G401 (cell line): Measurements from ENCODE around the gene DAB1. TPM values are rescaled to one million over a fixed set of nuclear protein-coding genes. Genes with fewer than 3 reads are reported as not detected.

Experiments used
- DNase-seq: peaks from one replicate; pipeline ENCODE4 v3.0.0-alpha.2; 2015; ENCODE audit warnings: low spot score
- in situ Hi-C: cut with HindIII; loops from 2 replicates; pipeline ENCODE4 v1.10.0; 2016; ENCODE audit warnings: low sequenced_read_pairs, mixed read lengths
- total RNA-seq: library from RNA; depleted of rRNA; stranded (reverse); fragments of >200 nt; shearing (Covaris generic); gene quantifications from 2 replicates; pipeline ENCODE4 v1.2.3, GENCODE V29; 2014

DAB1 gene
- total RNA-seq, 1 experiment from 2014 or later = not detected

DNA sequence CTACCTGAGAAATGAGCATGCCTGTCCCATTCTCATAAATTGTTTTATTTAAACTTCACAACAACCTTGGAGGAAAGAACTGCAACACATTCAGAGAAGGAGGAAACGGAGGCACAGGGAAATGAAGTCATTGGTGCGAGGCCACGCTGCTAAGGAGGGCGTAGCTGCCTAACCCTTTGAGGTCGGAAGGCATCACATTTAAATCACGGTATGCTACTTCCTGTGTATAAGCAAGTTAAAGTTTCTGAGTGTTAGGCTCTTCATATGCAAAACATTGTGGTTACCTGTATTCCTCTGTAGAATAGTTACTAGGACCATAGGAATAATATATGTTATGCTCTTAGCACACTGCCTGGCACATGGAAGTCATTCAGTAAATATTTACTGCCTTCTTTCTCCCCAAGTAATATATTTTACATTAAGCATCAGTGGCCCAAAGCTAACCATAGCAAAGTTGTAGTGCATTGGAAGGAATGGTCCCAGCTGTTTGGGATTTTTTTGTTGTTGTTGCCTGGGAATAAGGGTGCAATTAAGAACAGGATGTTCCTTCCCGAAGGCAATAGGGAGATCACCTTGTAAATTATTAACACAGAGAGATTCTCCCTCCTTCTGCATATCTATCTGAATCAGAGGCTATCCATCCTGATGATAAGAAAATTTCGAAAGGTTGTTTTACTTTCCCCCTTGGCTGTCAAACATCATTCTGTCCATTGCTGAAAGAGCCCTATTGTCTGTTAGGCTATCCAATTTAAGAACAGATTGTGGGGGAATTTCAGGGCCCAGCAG lies 265.8 kb downstream of the DAB1 start:
- DNase-seq = no peak
- in situ Hi-C loops = no loop called here

DNA sequence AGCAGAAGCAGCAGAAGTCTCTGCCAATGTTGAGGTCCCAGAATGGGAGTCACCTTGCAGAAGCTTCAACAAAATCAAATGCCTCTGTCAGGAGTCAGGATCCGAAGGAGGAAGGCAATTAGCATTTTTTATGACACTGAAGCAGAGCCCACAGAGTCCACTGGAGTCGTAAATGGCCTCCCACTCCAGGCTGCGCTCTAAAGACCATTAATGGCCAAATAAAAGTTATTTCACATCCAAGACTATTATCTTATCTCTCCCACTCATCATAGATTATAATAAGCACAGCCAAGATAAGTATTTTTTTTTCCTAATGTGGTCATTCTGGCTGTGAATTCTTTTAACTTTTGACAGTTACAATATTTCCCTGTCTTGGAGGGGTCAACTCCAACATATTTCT lies 267.0 kb downstream of the DAB1 start:
- DNase-seq = no peak
- in situ Hi-C loops = no loop called here

DNA sequence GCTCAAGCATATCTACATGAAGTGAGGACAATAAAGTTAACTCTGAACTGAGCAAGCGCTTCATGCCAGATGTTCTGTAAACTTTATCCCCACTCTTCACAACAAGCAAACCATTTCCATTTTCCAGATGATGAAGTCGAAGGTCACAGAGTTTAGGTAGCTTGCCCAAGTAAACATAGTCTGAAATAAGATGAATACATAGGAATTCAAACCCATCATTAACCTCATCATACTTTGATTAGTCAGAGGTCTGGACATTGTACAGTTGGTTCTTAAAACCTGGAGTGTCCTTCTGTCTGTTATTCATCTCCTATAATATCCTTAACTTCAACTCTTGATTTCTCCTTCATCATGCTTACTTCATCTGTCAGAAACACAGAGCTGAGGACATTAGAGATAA lies 277.8 kb downstream of the DAB1 start:
- in situ Hi-C loops = no loop called here
- no peak for DNase-seq

DNA sequence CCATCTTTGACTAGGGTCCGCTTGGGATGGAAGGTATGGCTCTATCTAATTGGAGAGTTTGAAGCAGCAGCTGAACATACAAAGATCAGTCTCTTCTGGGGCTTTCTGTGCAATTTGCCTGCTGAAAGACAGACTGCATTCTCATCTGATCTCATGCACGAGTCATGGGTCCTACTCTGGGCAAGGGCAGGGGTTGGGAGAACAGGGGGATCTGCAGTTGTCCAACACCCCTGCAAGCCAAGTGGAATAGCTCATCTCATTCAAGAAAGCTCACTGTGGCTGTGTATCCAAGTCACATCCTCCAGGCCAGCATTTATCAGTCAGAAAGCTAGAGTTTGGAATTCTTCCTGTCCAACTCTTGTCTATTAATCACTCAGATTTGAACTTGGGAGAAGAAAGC lies 280.9 kb downstream of the DAB1 start:
- in situ Hi-C loops = no loop called here
- no peak for DNase-seq

DNA sequence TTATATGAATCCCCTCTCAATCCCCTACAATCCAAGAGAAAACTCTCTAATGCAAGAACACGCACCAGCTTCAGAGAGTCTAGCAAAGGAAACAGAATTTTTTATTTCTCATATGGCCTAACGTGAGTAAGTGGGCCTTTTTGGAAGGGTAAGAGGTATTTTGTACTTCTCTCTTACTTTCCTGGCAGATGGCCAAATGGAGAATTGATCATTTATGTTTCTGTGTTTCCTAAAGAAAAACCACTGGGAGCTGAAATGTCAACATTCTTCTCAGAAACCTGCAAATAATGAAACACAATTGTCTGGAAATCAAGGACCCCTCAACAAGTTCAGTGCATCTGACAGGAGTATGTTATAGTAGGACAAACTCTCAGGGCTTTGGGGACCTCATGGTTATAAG lies 281.7 kb downstream of the DAB1 start:
- DNase-seq = no peak
- in situ Hi-C loops = no loop called here

DNA sequence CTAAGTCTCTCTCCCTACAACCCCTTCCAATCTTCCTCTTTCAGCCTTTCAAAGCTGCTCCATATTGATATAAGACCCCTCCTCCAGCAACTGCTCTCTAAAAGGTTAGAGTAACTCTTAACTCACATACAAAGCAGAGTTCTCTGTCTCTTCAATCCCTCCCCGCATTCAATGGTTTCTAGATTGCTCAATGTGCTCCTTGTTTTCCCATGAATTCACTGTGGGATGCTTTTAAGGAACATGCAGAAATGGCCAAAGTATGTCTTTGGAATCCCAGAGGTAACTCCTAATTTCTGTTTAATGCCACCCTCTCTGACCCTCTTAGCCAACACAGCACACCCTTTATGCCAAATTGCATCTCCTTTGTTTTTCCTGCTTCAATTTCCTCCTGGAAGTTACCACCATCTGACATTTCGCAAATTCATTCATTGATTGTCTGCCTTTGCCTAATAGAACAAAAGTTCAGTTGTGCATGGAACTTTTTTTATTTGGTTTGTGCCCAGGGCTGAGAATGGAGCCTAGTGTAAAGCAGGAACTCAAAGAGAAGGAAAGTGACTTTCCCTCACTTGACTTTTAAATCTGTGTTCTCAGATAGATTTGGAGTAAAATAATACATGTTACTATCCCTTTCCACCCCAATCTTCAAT lies 285.3 kb downstream of the DAB1 start:
- in situ Hi-C loops = no loop called here
- DNase-seq = no peak

DNA sequence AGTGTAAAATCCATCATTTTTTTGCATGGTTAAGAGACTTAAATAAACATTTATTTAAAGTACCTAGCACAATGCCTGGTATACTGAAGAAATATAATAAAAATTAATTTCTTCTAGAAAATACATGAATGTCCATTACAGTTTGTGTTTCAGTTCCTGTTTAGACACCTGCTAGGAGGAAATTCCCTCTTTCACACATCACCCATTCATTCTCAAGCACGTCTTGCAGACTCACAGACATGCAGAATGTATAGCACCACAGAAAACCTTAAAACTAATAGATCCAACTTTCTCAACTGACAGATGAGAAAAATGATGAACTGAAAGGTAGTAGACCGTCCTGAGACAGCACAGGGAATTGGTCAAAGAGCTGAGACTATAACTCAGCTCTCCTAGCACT lies 285.9 kb downstream of the DAB1 start:
- in situ Hi-C loops = no loop called here
- DNase-seq = no peak

DNA sequence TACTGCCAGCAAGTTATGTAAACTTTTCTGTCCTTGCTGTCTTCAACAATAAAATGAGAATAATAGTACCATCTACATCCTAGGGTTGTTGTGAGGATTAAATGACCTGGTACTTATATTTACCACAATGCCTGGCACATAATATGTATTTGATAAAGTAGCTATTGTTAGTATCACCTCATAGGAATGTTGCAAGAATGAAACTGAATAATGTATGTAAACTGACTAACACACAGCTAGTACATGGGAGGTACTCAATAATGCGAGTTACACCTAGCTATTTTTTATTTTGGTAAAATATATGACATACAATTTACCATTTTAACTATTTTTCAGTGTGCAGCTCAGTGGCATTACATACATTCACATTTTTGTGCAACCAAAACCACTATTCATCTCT lies 289.1 kb downstream of the DAB1 start:
- DNase-seq = no peak
- in situ Hi-C loops = no loop called here

DNA sequence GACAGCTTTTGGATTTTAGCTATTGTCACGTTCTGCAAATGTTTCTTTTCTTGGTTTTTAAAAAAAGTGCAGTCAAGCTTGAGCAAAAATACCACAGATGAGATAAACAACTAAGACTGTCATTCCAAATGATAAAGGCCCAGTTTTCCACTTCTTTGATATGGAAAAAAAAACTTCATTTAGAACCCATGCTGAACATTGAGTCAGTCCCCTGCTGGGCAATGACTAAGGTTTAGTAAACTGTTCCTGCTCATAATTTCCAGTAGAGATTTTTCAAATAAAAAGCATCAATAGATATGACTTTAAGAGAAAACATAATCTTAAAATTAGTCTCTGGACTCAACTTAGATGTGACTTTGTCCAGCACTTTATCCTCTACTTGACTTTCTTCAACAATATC lies 290.2 kb downstream of the DAB1 start:
- DNase-seq = no peak
- in situ Hi-C loops = no loop called here

DNA sequence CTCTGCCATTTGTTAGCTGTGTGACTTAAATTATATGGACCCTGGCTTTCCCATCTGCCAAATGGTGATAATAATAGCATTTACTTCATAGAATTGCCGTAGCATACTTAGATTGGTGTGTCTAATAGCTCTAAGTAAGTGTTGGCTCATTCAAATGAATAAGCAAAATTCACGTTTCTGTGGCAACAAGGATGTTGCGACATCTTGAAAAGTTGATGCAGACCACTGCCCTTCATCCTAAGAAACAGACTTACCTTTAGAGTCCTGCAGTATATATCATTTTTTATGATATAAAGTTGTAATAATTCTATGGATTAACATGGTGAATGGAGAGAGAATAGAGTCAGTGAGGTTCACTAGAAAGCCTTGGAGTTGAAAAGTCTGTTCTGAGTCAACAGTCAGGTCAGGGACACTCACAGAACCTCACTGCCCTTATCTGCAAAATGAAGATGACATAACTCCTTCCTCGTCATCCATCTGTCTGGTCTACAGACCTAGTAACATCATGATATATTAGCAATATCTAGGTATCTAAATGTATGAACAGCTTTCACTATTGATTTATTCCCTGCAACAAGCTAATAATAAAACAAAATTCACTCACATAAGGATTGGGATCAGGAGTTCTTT lies 290.8 kb downstream of the DAB1 start:
- in situ Hi-C loops = no loop called here
- no peak for DNase-seq

DNA sequence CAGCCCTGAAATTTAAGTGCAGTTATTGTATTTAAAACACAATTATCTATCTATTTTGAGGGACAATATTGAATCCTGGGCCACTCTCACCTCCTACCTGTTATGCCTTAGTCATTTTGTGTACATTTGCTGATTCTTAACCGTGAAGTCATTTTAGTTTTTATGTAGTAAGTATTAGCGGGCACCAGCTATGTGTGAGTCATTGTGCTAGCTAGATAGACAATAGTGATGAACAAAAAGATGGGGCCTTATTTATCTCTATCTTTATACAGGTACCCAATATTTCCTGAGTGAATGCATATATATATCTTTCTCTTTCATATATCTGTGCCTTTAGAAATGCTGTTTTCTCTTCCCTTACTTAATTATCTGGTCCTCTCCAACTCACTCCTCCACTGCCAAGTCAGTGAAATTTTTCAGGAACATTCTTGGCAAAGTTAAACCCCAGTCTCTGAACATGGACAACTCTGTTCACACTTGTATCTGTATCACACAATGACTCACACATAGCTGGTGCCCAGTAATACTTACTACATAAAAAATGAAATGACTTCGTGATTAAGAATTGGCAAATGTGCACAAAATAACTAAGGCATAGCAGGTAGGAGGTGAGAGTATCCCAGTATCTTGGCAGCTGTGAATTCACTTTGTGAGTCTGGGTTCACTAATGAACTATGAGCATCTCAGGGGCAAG lies 292.0 kb downstream of the DAB1 start:
- in situ Hi-C loops = no loop called here
- no peak for DNase-seq

DNA sequence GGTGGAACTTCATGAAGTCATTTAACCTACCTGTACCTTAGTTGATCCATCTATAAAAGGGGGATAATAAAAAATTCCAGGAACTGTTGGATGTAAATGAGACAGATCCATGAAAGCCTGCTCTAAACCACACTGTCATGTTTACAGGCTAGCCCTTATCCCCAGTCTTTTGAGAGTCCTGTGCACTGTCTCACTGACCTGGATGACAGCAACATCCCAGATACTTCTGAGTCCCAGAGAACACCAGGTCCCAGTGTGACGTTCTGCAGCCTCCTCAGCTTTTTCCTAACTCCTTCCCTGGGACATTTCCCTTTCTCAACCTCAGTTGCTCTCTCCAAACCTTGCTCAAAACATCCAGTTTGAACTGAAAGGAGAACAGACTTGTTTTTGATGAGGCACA lies 292.6 kb downstream of the DAB1 start:
- no peak for DNase-seq
- in situ Hi-C loops = no loop called here

DNA sequence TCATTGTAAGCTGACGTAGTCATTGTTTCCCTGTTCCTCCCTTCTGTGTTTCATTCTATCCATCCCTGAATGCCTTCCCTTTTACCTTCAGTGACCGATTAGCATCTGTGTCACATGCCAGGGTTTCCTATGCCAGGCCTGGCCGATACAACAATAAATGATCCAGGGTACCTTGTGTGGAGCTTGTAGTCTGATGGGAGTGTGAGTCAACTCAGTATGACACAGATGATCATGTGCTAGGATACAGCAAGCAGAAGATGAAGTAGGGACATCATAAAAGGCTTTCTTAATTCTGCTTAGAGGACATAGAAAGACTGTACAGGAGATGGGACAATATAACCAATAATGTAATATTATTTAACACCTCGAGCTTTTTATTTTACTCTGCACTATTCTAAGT lies 294.0 kb downstream of the DAB1 start:
- DNase-seq = no peak

DNA sequence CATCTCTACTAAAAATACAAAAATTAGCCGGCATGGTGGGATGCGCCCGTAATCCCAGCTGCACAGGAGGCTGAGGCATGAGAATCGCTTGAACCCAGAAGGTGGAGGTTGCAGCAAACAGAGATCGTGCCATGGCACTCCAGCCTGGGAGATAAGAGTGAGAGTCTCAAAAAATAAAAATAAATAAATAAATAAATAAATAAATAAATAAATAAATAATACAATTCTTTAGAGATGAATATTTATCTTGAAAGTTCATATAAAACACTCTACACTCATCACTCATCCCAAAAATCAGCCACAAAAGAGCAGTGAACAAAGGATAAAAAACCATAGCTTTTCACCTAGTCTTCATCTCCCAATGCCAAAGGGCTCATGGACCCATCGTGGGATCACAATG lies 295.9 kb downstream of the DAB1 start:
- in situ Hi-C loops = no loop called here
- no peak for DNase-seq

More for the DNA sequence above, 294.0 kb downstream of the DAB1 start:
- in situ Hi-C loops = no loop called here

DNA sequence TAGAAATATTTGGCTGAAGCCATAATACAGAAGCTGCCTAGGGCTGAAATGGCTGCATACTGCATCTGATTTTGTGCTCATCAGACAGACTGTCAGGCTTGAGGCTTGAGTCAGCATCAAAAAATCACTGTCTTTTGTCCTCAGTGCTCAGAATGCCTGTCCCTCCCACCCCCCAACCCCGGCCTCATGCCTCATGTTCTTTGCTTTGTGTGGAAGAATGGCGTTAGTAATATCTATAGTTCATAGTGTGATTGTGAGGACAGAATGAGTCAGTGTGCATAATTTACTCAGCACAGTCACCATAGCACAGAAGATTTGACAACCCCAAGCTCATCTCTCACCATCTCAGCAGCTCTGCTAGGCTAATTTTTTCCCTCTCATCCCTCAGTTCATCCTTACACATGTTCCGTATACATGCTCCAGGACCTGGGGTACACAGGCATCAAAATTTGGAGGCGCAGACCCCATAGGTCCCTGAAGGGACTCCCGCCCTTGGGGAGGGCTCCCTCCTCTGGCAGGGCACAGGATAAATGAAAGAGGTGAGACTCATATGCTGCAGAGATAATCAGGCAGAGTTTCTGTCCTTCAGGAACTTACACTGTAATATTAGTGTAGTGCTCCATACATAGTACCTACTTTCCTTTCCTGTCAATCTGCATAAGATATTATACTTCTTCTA lies 299.0 kb downstream of the DAB1 start:
- in situ Hi-C loops = no loop called here
- no peak for DNase-seq

DNA sequence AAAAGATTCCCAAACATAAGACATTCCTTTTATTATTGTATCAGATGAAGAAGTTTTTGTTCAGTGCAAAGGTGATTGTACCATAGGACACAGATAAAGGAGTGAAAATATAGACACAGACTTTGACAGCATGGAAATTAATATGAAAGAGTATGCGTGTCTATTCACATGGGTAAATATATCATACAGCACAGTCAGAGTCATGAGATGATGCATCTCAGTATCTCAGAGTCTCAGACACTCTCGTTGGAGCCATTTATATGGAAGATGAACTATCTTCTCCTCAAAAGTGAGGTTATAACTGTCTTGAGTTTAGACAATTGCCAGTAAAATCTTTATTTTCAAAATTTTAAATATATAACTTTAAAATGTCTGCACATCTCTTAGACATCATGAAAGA lies 299.7 kb downstream of the DAB1 start:
- no peak for DNase-seq
- in situ Hi-C loops = no loop called here

DNA sequence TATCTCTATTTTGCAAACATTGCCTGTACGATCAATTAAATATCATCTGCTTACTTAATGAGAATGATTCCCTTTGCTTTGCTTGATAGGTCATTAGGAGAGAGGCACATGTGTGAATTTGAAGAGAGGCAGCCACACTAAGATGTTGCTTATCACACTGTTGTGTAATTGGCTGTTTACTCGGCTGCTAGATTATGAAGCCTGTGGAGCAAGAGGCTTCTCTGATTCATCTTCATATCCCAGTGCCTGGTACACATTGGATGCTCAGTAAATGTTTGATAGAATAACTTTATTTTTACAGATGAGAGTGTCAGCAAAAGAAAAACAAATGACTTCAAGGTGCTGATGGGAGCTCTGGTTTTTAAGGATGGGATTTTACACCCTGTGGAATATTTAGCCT lies 301.8 kb downstream of the DAB1 start:
- DNase-seq = no peak
- in situ Hi-C loops = no loop called here

DNA sequence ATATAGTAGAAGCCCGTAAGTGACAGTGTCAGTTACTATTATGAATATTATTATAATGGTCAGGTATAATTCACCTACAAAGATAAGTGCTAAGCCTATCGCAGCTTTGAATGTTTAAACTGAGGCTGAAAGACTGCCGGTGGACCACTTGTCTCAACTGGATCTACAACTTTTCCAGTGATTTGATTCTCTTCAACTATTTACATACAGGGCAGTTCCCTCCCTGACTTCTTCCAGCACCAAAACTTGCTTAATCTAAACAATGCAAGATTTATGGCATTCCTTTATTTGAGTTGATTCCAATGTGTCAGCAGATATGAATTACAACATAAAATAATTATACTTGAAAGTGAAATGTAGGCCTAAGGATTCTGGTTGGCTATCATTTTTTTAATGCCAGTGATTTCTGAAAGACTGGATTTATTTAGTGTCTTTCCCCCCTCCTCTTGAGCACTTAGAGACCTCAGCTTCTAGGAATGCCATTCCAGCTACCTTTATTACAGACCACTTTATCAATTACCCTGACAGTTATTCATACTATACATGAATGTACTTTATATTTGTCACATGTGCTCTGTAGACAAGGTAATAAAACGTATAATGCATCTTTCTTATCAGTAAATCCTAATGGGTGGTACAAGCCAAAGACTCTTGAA lies 304.8 kb downstream of the DAB1 start:
- in situ Hi-C loops = no loop called here
- no peak for DNase-seq

DNA sequence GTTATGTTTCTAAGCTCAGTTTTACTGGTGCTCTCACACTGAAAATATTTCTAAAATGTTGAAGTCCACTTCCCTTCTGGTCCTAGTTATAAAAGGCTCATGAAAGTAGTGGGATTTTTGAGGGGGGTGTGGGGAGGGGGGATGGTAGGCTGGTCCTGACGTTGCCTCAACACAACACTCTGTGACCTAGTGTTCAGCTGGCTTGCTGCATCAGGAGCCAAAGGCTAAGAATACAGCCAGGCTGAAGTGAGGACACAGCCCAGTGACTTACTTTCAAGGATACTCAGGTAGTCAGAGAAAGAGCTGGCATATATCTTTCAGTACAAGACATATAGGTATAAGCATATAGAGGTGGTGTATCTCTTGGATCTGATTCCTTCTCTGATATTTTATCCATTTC lies 306.1 kb downstream of the DAB1 start:
- no peak for DNase-seq
- in situ Hi-C loops = no loop called here
